ENCODE results near the gene KMT2C.
"Not testable (repeated sequence)": the region's sequence is repeated elsewhere in the genome, so short reads cannot be mapped to it uniquely, and the experiment has no call there.

Gene KMT2C

DNA sequence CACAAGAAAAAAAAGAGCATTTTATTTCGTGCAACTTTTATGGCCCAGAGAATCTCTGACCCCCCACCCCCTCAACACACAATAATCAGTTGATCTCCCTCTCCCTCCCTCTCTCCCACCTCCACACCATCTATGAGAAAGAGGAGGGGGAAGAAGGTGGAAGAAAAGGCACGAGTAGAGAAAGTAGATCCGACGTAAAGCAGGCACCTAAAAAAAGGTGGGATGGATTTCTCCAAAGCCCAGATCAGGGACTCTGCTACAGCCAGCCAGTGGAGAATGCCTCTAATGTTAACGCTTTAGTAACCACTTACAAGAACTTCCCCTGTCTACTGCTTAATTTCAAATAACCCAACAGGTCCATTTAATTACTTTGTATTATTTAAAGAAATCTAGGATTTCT, 24.4 kb downstream of the KMT2C start:
- TF ChIP-seq PPARA (CRISPR knock-in tag; IDR thresholded peaks at IDR 0.05; ENCODE audit: borderline replicate concordance), result no peak
- TF ChIP-seq TOX (CRISPR knock-in tag; IDR thresholded peaks at IDR 0.05; ENCODE audit: borderline replicate concordance), result no peak
- no peak for TF ChIP-seq ISL1 (CRISPR knock-in tag; IDR thresholded peaks at IDR 0.05)
- no peak for TF ChIP-seq ESRRG (CRISPR knock-in tag; IDR thresholded peaks at IDR 0.05)
- ATAC-seq, result peak; percentile 60; the same call in 2 of the 3 replicates

DNA sequence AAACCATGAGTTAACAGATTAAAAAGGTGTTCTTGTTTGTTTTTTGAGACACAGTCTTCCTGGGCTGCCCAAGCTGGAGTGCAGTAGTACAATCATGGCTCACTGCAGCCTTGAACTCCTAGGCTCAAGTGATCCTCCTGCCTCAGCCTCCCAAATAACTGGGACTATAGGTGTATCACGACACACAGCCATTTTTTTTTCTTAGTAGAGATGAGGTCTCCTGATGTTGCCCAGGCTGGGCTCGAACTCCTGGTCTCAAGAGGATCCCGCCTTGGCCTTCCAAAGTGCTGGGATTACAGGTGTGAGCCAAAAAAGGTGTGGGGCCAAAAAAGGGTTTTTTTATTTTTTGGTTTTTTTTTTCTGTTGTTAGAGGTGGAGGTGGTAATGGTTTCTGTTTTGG, 29.3 kb downstream of the KMT2C start:
- TF ChIP-seq ZNF565 (CRISPR knock-in tag; conservative IDR thresholded peaks at IDR 0.05; ENCODE audit: low read depth) (no peak), ISL1 (CRISPR knock-in tag; IDR thresholded peaks at IDR 0.05) (no peak), GLIS3 (CRISPR knock-in tag; IDR thresholded peaks at IDR 0.05) (no peak), ESRRG (CRISPR knock-in tag; IDR thresholded peaks at IDR 0.05) (no peak), ZNF70 (CRISPR knock-in tag; IDR thresholded peaks at IDR 0.05) (no peak), ARNTL (CRISPR knock-in tag; IDR thresholded peaks at IDR 0.05; ENCODE audit: borderline replicate concordance, low read depth) (no peak), ZNF8 (CRISPR knock-in tag; IDR thresholded peaks at IDR 0.05) (no peak), SNAI2 (CRISPR knock-in tag; IDR thresholded peaks at IDR 0.05) (no peak), TCF4 (CRISPR knock-in tag; IDR thresholded peaks at IDR 0.05; ENCODE audit: borderline replicate concordance) (no peak), RARB (CRISPR knock-in tag; IDR thresholded peaks at IDR 0.05) (no peak), ZC3H10 (CRISPR knock-in tag; IDR thresholded peaks at IDR 0.05) (no peak), PPARA (CRISPR knock-in tag; IDR thresholded peaks at IDR 0.05; ENCODE audit: borderline replicate concordance) (no peak), CSDC2 (CRISPR knock-in tag; IDR thresholded peaks at IDR 0.05) (no peak), ZFP3 (CRISPR knock-in tag; IDR thresholded peaks at IDR 0.05) (no peak), OSR1 (CRISPR knock-in tag; IDR thresholded peaks at IDR 0.05) (no peak), BACH2 (CRISPR knock-in tag; IDR thresholded peaks at IDR 0.05; ENCODE audit: borderline replicate concordance) (no peak)
- TF ChIP-seq, protein P1, sequence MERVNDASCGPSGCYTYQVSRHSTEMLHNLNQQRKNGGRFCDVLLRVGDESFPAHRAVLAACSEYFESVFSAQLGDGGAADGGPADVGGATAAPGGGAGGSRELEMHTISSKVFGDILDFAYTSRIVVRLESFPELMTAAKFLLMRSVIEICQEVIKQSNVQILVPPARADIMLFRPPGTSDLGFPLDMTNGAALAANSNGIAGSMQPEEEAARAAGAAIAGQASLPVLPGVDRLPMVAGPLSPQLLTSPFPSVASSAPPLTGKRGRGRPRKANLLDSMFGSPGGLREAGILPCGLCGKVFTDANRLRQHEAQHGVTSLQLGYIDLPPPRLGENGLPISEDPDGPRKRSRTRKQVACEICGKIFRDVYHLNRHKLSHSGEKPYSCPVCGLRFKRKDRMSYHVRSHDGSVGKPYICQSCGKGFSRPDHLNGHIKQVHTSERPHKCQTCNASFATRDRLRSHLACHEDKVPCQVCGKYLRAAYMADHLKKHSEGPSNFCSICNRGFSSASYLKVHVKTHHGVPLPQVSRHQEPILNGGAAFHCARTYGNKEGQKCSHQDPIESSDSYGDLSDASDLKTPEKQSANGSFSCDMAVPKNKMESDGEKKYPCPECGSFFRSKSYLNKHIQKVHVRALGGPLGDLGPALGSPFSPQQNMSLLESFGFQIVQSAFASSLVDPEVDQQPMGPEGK (CRISPR knock-in tag; IDR thresholded peaks at IDR 0.05; ENCODE audit: borderline replicate concordance), result no peak
- TF ChIP-seq, protein P2, sequence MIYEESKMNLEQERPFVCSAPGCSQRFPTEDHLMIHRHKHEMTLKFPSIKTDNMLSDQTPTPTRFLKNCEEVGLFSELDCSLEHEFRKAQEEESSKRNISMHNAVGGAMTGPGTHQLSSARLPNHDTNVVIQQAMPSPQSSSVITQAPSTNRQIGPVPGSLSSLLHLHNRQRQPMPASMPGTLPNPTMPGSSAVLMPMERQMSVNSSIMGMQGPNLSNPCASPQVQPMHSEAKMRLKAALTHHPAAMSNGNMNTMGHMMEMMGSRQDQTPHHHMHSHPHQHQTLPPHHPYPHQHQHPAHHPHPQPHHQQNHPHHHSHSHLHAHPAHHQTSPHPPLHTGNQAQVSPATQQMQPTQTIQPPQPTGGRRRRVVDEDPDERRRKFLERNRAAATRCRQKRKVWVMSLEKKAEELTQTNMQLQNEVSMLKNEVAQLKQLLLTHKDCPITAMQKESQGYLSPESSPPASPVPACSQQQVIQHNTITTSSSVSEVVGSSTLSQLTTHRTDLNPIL (CRISPR knock-in tag; IDR thresholded peaks at IDR 0.05; ENCODE audit: low read depth), result no peak
- TF ChIP-seq, protein P3, sequence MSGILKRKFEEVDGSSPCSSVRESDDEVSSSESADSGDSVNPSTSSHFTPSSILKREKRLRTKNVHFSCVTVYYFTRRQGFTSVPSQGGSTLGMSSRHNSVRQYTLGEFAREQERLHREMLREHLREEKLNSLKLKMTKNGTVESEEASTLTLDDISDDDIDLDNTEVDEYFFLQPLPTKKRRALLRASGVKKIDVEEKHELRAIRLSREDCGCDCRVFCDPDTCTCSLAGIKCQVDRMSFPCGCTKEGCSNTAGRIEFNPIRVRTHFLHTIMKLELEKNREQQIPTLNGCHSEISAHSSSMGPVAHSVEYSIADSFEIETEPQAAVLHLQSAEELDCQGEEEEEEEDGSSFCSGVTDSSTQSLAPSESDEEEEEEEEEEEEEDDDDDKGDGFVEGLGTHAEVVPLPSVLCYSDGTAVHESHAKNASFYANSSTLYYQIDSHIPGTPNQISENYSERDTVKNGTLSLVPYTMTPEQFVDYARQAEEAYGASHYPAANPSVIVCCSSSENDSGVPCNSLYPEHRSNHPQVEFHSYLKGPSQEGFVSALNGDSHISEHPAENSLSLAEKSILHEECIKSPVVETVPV (CRISPR knock-in tag; IDR thresholded peaks at IDR 0.05), result no peak
- TF ChIP-seq, protein P4, sequence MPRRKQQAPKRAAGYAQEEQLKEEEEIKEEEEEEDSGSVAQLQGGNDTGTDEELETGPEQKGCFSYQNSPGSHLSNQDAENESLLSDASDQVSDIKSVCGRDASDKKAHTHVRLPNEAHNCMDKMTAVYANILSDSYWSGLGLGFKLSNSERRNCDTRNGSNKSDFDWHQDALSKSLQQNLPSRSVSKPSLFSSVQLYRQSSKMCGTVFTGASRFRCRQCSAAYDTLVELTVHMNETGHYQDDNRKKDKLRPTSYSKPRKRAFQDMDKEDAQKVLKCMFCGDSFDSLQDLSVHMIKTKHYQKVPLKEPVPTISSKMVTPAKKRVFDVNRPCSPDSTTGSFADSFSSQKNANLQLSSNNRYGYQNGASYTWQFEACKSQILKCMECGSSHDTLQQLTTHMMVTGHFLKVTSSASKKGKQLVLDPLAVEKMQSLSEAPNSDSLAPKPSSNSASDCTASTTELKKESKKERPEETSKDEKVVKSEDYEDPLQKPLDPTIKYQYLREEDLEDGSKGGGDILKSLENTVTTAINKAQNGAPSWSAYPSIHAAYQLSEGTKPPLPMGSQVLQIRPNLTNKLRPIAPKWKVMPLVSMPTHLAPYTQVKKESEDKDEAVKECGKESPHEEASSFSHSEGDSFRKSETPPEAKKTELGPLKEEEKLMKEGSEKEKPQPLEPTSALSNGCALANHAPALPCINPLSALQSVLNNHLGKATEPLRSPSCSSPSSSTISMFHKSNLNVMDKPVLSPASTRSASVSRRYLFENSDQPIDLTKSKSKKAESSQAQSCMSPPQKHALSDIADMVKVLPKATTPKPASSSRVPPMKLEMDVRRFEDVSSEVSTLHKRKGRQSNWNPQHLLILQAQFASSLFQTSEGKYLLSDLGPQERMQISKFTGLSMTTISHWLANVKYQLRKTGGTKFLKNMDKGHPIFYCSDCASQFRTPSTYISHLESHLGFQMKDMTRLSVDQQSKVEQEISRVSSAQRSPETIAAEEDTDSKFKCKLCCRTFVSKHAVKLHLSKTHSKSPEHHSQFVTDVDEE (CRISPR knock-in tag; IDR thresholded peaks at IDR 0.05), result no peak
- no peak for ATAC-seq

DNA sequence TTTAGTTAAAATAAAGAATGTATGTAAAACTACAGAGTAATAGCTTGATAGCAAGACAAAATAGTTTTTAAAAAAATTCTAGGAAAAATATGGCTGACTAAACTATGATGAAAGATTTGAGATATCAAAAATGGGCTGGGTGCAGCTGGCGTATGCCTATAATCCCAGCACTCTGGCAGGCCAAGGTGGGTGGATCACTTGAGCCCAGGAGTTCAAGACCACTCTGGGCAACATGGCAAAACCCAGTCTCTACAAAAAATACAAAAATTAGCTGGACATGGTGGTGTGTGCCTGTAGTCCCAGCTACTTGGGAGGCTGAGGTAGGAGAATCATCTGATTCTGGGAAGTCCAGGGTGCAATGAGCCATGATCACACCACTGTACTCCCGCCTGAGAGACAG, 29.8 kb downstream of the KMT2C start:
- ATAC-seq, result not testable (repeated sequence)

DNA sequence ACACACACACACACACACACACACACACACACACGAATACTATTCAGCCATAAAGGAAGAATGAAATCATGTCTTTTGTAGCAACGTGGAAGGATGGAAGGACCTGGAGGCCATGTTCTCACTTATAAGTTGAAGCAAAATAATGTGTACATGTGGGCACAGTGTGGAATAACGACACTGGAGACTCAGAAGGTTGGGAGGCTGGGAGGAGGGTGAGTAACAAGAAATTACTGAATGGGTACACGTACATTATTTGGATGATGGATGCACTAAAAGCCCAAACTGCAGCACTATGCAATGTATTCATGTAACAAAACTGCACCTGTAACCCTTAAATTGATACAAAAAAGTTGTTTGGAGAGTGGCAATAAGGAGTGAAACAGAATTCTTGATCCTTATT, 32.1 kb downstream of the KMT2C start:
- ATAC-seq, result no peak
- no peak for TF ChIP-seq ZNF70 (CRISPR knock-in tag; IDR thresholded peaks at IDR 0.05)
- TF ChIP-seq OSR1 (CRISPR knock-in tag; IDR thresholded peaks at IDR 0.05), result no peak
- no peak for TF ChIP-seq GLIS3 (CRISPR knock-in tag; IDR thresholded peaks at IDR 0.05)
- no peak for TF ChIP-seq ZFP30 (CRISPR knock-in tag; IDR thresholded peaks at IDR 0.05)
- TF ChIP-seq ISL1 (CRISPR knock-in tag; IDR thresholded peaks at IDR 0.05), result no peak
- TF ChIP-seq, protein P1 (CRISPR knock-in tag; IDR thresholded peaks at IDR 0.05; ENCODE audit: borderline replicate concordance), result no peak
